Colonic mucosa (tissue), 4 donors: Measurements from ENCODE around the gene IRS2. TPM values are rescaled to one million over a fixed set of nuclear protein-coding genes. Genes with fewer than 3 reads are reported as not detected.

Experiments
- DNase-seq: peaks from one replicate; pipeline ENCODE4 v3.0.0-alpha.2; 2020
- H3K27ac ChIP-seq: fragments of 200-600 bp; one replicate; pipeline ENCODE4 v1.8.0; 2021
- H3K27me3 ChIP-seq: fragments of 200-600 bp; one replicate; pipeline ENCODE4 v1.8.0; 2021
- H3K36me3 ChIP-seq: fragments of 200-600 bp; one replicate; pipeline ENCODE4 v1.8.0; 2021
- H3K4me1 ChIP-seq: fragments of 200-600 bp; one replicate; pipeline ENCODE4 v1.8.0; 2021; ENCODE audit warnings: mild to moderate bottlenecking
- H3K4me3 ChIP-seq: fragments of 200-600 bp; one replicate; pipeline ENCODE4 v1.8.0; 2021
- H3K9ac ChIP-seq, 2 donors: one replicate each; pipeline ENCODE4 v1.7.0; 2013; ENCODE audit warnings: control low read depth in 2 of 2, low read depth in 2 of 2, low read length in 2 of 2
- H3K9me3 ChIP-seq: fragments of 200-600 bp; one replicate; pipeline ENCODE4 v1.8.0; 2021
- CTCF ChIP-seq: fragments of 200-600 bp; IDR thresholded peaks from one replicate; pipeline ENCODE4 v1.8.0; 2022; ENCODE audit warnings: antibody characterized with exemption, mild to moderate bottlenecking
- intact Hi-C: fragments of 100-400 bp; cut with DNase I; formaldehyde crosslinking; loops from one replicate; pipeline ENCODE4 v1.14.1; 2022
- total RNA-seq, 2 donors: library from RNA; stranded (reverse); fragmentation: NEBNext Ultra II Directional in 1 of 2; extraction: Animal tissue kit (Norgen Biotek cat#: 25700) in 1 of 2; gene quantifications; one replicate each; pipeline ENCODE4 v1.2.1, GENCODE V29; 2021
- donor health status: healthy.
- donor health status: DM: no; HTN: no; CAD: no.
- donor health status: DM: no; HTN: no; CAD: no.

Gene IRS2
- total RNA-seq, 2 donors from 2014 or later = 6.7 to 23.0 TPM

DNA sequence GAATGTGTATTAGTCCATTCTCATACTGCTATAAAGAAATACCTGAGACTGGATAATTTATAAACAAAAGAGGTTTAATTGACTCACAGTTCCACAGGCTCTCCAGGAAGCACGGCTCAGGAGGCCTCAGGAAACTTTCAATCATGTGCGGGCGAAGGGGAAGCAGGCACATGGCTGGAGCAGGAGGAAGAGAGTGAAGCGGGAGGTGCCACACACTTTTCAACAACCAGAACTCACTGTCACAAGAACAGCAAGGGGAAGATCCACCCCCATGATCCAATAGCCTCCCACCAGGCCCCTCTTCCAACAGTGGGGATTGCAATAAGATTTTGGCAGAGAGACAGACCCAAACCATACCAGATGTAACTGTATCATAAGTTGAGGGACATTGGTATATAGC, 72.7 kb downstream of the IRS2 start:
- Histone ChIP-seq H3K9ac (no peak overlapping the region), H3K27ac (no peak overlapping the region), H3K27me3 (no peaks in the 10 kb centered on the region), H3K9me3 (no peaks in the 10 kb centered on the region), H3K4me3 (no peak overlapping the region), H3K4me1 (no peaks in the 10 kb centered on the region), H3K36me3 (no peaks in the 10 kb centered on the region)
- no peak for TF ChIP-seq CTCF
- DNase-seq = no peak
- intact Hi-C loops = no loop called here

- DNase-seq = no peak
- no peaks in the 10 kb centered on the region for H3K4me1 ChIP-seq
- no peaks in the 10 kb centered on the region for H3K9me3 ChIP-seq
- no peak for TF ChIP-seq CTCF
- intact Hi-C loops = no loop called here
- no peaks in the 10 kb centered on the region for H3K36me3 ChIP-seq
- H3K4me3 ChIP-seq = no peak overlapping the region
- no peaks in the 10 kb centered on the region for H3K27me3 ChIP-seq
- H3K9ac ChIP-seq = no peak overlapping the region
- no peak overlapping the region for H3K27ac ChIP-seq
Measured at GRCh38 chr13:109712124-109712722, 74.2 kb downstream of the IRS2 start.

DNA sequence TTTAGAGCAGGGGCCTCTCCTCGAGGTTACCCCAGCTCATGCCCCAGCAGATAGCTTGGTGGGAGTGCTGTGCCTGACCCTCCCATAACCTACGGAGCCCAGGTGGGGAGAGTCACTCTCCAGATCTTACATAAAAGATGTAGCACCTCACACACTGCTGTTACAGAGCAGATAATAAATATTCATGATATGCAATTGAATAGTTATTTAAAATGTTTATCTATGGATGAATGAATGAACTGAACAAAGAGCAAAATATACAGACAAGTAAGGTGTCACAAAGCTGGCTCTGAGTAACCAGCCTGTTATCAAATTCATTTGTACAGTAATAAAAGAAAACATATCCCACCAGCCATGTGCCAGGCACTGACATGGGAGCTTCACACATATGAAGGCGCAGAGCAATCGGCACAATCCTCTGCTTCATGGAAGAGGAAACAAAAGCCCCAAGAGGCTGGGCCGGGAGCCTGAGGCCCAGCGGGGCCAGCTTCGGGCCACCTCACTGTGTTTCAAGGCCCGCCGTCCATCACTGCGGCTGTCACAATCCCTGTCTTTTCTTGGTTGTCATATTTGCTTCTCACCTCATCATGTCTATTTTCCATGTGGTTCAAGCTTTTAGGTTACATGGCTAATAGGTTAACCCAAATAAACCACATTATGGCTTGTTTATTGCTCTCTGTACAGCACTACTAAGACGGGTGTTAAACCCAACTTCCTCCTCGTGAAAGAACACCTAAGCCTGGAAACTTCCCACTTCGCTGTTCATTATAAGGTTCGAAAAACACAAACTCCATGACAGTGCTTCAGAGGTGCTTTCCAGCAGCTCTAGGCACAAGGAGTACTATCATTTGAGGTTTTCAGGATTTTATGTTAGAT, 78.4 kb downstream of the IRS2 start:
- Histone ChIP-seq H3K36me3 (no peaks in the 10 kb centered on the region), H3K9me3 (no peaks in the 10 kb centered on the region), H3K27me3 (no peaks in the 10 kb centered on the region), H3K4me1 (no peaks in the 10 kb centered on the region), H3K27ac (no peak overlapping the region), H3K9ac (no peak overlapping the region), H3K4me3 (no peak overlapping the region)
- intact Hi-C loops = no loop called here
- DNase-seq = no peak
- TF ChIP-seq CTCF = no peak

DNA sequence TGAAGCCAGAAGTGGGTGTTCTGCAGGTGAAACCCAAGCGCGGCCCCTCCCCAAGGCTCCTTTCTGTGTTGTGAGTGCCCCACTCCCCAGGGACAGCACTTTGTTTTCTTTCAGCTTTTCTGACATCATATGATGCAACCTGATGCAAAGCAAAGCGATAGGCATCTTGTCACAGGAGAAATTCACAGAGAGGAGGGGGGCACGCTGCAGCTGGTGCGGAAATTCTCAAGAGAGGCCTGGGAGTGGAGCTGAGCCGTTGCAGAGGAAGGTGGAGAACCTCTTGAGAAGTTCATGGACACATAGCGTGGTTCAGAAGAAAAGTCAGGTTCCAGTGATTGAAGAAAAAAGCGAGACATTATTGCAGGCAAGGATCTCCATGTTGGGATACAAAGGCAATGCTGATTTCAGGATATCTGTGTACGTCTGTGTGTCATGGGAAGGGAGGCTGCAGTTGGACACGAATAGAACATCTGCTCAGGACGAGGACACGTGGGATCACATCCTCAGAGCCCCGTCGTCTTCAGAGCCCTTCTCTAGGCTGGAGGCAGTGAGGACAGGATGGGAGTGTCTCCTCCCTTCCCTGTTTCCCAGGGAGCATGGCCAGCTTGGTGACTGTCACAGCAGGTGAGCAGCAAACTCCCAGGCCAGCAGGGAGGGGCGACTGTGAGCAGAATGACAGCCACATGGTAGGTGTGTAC, 79.2 kb downstream of the IRS2 start:
- peak; percentile 41 for DNase-seq
- H3K4me3 ChIP-seq = no peak overlapping the region
- no peaks in the 10 kb centered on the region for H3K36me3 ChIP-seq
- intact Hi-C loops = no loop called here
- no peaks in the 10 kb centered on the region for H3K9me3 ChIP-seq
- TF ChIP-seq CTCF = no peak
- no peak overlapping the region for H3K9ac ChIP-seq
- H3K27ac ChIP-seq = no peak overlapping the region
- no peaks in the 10 kb centered on the region for H3K27me3 ChIP-seq
- no peaks in the 10 kb centered on the region for H3K4me1 ChIP-seq

GRCh38 chr13:109706015-109706715, 80.2 kb downstream of the IRS2 start:
- no peak for TF ChIP-seq CTCF
- intact Hi-C loops = no loop called here

More at GRCh38 chr13:109706015-109706715, 80.2 kb downstream of the IRS2 start:
- Histone ChIP-seq H3K4me1 (no peaks in the 10 kb centered on the region), H3K27ac (no peak overlapping the region), H3K36me3 (no peaks in the 10 kb centered on the region), H3K4me3 (no peak overlapping the region), H3K27me3 (no peaks in the 10 kb centered on the region), H3K9me3 (no peaks in the 10 kb centered on the region), H3K9ac (no peak overlapping the region)
- no peak for DNase-seq
